ENCODE measurements around the gene TCF7L1. TPM values are rescaled to one million over a fixed set of nuclear protein-coding genes. Genes with fewer than 3 reads are reported as not detected.

The TCF7L1 gene
- total and polyA plus RNA-seq, 5 donors = 12.0 to 13.8 (median 12.9) TPM

DNA sequence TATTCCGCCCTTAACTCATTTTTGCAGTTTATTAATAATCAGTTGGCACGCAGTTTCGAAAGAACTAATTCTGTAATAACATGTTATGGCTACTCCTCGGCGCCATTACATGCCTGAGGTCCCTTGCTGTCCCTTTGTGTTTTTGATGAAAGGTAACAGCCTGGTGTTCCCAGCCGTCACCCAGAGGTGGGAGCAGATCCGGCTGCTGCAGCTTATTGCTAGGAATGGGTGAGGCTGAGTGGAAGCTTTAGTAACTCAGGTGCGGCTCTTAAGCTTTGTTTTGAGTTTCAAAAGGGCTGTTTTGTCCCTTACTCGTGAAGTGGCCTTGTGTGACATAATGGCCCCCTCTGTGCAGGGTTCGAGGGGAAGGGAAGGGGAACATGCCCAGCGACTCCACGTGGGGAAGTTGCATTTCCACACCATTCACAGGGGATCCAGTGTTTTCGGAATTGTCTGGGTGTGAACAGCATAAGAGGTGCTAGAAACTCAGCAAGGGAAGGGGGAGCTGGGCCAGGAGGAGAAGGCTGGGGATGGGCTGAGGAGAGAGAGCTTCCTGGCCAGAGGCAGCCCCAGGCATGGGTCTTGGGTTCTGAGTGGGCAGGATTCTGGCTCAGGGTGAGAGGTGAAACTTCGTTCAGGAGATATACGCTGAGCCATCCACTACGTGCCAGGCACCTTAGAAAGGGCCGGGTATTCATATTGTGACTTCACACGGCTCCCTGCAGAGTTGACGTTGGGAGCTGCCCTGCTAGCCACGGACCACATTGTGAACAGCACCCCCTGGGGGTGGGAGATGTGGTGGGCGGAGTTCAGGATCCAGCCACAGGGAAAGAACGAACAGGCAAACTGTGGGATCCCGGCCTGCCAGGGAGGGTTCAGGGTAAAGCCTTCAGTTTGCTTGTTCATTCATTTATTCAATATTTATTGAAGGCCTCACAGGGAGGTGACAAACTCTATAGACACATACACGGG is 110.2 kb downstream of the TCF7L1 start:
- DNase-seq = peak; percentile 70 to 86 (median 84)
- intact Hi-C loops (cut with DNase I) = loop anchor here in 1 of 4 donors (5.0 kb wide), 1 partner anchor 111 kb away; the partner anchor contains the start of gene TCF7L1
- H3K4me1 ChIP-seq (ENCODE audit: control insufficient read depth, insufficient read depth, low read length) = peaks cover 18% of the 10 kb centered on the region
- no peak overlapping the region for H3K4me3 ChIP-seq (ENCODE audit: low read length)
- 60% methylated on average over 24 of the region's 24 CpGs for WGBS
- peak; percentile 51 to 72 for ATAC-seq
- H3K27me3 ChIP-seq (ENCODE audit: control insufficient read depth, insufficient read depth) = no peaks in the 10 kb centered on the region
- H3K9me3 ChIP-seq (ENCODE audit: control insufficient read depth, low read length) = no peaks in the 10 kb centered on the region
- H3K27ac ChIP-seq (ENCODE audit: low read length) = no peak overlapping the region

DNA sequence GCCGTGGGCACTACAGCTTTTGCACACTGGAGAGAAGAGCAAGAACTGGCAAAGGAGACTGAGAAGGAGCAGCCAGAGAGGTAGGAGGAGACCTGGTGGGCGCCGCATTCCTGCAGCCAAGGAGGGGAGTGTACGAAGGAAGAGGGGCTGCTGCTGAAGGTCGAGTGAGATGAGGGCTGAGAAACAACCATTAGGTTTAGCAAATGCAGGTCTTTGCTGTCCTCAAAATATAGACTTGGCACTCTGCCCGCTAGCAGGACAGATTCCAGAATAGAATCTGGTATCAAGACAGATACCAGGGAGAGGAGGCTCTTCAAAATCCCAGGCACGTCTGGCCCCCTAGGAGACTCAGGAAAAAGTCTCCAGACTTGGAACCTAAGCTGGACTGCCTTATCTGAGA is 111.6 kb downstream of the TCF7L1 start:
- no peak overlapping the region for H3K27ac ChIP-seq (ENCODE audit: low read length)
- DNase-seq = no peak
- H3K9me3 ChIP-seq (ENCODE audit: control insufficient read depth, low read length) = no peaks in the 10 kb centered on the region
- 63% methylated on average over 7 of the region's 7 CpGs for WGBS
- no peak for ATAC-seq
- H3K4me1 ChIP-seq (ENCODE audit: control insufficient read depth, insufficient read depth, low read length) = peaks cover 28% of the 10 kb centered on the region
- no peak overlapping the region for H3K4me3 ChIP-seq (ENCODE audit: low read length)
- H3K27me3 ChIP-seq (ENCODE audit: control insufficient read depth, insufficient read depth) = no peaks in the 10 kb centered on the region
- intact Hi-C loops (cut with DNase I) = loop anchor here in 1 of 4 donors (5.0 kb wide), 1 partner anchor 113 kb away; the partner anchor contains the start of gene TCF7L1

DNA sequence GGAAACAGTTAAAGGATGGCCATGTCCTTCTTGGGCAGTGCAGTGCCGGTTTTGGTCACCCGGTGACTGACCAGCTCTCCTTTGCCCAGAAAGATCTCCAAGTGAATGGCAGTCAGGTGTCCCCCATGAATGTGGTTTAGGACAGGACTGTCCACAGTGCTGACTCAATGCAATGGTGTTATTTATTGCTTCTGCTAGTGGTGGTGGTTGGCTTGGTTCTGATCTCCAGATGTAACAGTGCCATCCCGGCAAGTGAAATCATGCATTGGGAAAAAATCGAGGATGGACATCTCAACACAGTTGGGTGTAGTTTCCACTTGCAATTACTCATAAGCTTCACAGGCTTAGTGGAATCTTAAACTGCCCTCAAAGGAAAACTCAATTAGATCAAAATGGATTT is 112.7 kb downstream of the TCF7L1 start:
- 69% methylated on average over 4 of the region's 4 CpGs for WGBS
- H3K4me1 ChIP-seq (ENCODE audit: control insufficient read depth, insufficient read depth, low read length) = peaks cover 34% of the 10 kb centered on the region
- H3K27me3 ChIP-seq (ENCODE audit: control insufficient read depth, insufficient read depth) = no peaks in the 10 kb centered on the region
- no peak overlapping the region for H3K4me3 ChIP-seq (ENCODE audit: low read length)
- DNase-seq (no peak), ATAC-seq (no peak)
- H3K27ac ChIP-seq (ENCODE audit: low read length) = no peak overlapping the region
- intact Hi-C loops (cut with DNase I) = no loop called here
- no peaks in the 10 kb centered on the region for H3K9me3 ChIP-seq (ENCODE audit: control insufficient read depth, low read length)

DNA sequence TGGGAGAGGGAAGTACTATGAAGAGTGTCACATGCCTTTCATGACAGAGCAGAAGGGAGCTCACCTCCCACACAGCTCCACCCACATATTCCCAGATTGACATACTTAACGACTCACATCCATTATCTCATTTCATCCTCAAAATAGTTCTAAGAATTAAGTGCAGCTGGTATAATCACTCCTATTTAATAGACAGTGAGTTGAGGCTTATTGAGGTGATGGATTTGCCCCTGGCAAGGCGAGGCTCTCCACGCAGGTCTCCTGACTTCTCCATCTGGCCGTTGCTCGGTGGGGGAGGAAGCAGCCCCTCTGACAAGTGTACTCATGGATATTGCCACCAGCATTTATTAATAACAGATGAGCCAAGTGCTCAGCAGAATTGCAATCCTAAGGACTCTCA is 113.2 kb downstream of the TCF7L1 start:
- H3K4me1 ChIP-seq (ENCODE audit: control insufficient read depth, insufficient read depth, low read length) = peaks cover 34% of the 10 kb centered on the region
- WGBS = 43% methylated on average over 5 of the region's 5 CpGs
- H3K27ac ChIP-seq (ENCODE audit: low read length) = peak overlapping the region; percentile 16
- intact Hi-C loops (cut with DNase I) = no loop called here
- no peaks in the 10 kb centered on the region for H3K9me3 ChIP-seq (ENCODE audit: control insufficient read depth, low read length)
- ATAC-seq (no peak), DNase-seq (no peak)
- no peak overlapping the region for H3K4me3 ChIP-seq (ENCODE audit: low read length)
- H3K27me3 ChIP-seq (ENCODE audit: control insufficient read depth, insufficient read depth) = no peaks in the 10 kb centered on the region

DNA sequence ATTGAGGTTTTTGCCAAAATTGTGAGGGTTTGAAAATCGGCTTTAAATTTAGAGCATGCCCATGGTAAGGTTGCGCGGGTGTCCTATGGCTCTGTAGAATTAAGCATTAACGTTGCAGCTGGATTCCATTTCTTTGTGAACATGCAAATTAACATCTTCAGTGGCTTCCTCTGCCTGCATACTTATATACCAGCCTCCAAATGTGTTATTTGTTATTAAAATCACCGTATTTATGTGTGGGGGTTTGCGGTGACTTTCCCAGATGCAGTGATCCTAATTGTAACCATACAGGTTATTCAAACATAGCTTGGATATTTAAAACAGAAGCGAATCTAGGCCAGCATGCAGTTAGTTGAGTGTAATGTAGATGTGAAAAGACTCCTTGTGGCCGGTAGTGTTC is 114.4 kb downstream of the TCF7L1 start:
- no peak for DNase-seq
- ATAC-seq = no peak
- Histone ChIP-seq H3K9me3 (ENCODE audit: control insufficient read depth, low read length) (no peaks in the 10 kb centered on the region), H3K4me3 (ENCODE audit: low read length) (no peak overlapping the region), H3K4me1 (ENCODE audit: control insufficient read depth, insufficient read depth, low read length) (peaks cover 38% of the 10 kb centered on the region), H3K27me3 (ENCODE audit: control insufficient read depth, insufficient read depth) (no peaks in the 10 kb centered on the region), H3K27ac (ENCODE audit: low read length) (no peak overlapping the region)
- 81% methylated on average over 8 of the region's 8 CpGs for WGBS
- intact Hi-C loops (cut with DNase I) = no loop called here

DNA sequence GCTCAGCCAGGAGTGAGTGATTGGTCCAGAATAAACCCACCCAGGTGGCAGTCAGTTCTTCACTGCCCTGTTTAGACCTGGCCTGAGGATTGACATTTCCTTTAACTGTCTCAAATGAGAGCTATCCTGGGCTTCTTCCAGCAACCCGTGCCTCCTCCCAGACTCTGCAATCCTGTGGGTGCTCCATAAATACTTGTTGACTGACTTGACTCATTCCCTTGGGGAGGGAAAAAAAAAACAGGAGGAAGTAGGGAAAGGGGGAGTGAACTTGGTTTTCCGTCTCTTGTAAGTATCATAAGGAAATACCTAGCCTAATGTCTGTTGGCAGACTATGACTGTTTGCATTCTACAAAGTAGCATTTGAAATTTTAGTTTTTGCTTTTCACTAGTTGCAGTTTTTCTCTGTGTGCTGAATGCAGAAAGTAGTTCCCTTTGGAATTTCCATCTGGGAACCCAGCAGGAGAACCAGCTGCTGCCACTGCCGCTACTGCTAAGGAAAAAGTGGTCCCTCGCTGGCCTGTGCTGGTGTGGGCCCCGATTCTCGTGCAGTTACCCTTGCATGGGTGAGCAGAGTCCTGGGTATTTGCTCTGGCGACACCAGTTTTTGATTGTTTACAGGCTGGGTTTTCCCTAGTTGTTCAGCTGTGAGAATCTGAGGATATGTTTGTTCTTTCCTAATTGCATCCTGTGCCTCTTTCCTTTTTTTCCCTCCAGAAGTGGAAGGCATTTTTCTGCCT is 115.7 kb downstream of the TCF7L1 start:
- 35% methylated on average over 7 of the region's 7 CpGs for WGBS
- H3K9me3 ChIP-seq (ENCODE audit: control insufficient read depth, low read length) = no peaks in the 10 kb centered on the region
- H3K27ac ChIP-seq (ENCODE audit: low read length) = peak overlapping the region; percentile 60
- H3K4me1 ChIP-seq (ENCODE audit: control insufficient read depth, insufficient read depth, low read length) = peaks cover 36% of the 10 kb centered on the region
- peak in 2 of 3 donors; percentile 42 to 49 for DNase-seq
- ATAC-seq = peak; percentile 66 to 73
- no peaks in the 10 kb centered on the region for H3K27me3 ChIP-seq (ENCODE audit: control insufficient read depth, insufficient read depth)
- intact Hi-C loops (cut with DNase I) = no loop called here
- no peak overlapping the region for H3K4me3 ChIP-seq (ENCODE audit: low read length)

DNA sequence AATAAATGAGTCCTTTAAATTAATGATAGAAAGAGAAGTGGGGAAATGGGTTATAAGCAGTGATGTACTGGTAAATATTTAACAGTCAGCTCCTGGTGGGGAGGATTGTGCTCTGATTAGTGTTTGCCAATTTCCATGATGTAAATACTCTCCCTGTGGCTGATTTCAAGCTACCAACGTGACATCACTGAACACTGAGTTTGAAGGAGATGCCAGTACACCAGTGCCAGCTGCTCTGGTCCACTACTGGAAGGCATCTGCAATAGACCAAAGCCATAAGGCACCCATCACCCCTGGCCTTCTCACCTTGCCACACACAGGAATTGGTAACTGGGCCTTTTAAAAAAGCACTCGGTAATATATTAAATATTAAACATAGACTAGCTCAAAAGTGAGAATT is 116.9 kb downstream of the TCF7L1 start:
- H3K4me1 ChIP-seq (ENCODE audit: control insufficient read depth, insufficient read depth, low read length) = peaks cover 35% of the 10 kb centered on the region
- intact Hi-C loops (cut with DNase I) = no loop called here
- DNase-seq (peak in 1 of 3 donors; percentile 47), ATAC-seq (peak; percentile 40 to 53)
- 48% methylated on average over 2 of the region's 2 CpGs for whole genome bisulfite sequencing
- H3K4me3 ChIP-seq (ENCODE audit: low read length) = no peak overlapping the region
- no peaks in the 10 kb centered on the region for H3K9me3 ChIP-seq (ENCODE audit: control insufficient read depth, low read length)
- no peak overlapping the region for H3K27ac ChIP-seq (ENCODE audit: low read length)
- H3K27me3 ChIP-seq (ENCODE audit: control insufficient read depth, insufficient read depth) = no peaks in the 10 kb centered on the region

DNA sequence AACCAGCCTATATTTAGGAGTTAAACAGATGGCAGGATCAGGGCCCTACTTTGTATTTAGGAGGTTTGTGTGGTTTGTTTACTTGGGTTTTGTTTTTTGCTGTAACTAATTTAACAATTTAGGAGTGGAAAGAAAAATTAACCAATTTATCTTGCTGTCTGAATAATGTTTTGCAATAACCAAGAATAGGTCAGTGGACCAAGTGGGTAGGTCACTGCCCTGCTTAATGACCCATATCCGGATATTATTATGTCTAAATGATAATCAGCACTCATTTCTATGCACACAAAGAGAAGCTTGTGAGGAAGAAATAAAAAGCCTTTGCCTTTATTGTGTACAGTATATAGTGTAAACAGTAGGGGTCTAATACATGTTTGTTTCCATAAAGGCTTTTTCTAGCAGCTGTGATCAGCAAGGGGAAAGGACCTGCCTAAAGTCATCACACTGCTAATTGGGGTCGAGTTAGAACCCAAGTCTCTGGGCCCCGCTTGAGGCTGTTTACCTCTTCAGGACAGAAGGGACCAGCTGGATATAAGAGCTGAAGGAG is 118.0 kb downstream of the TCF7L1 start:
- Histone ChIP-seq H3K4me3 (ENCODE audit: low read length) (no peak overlapping the region), H3K4me1 (ENCODE audit: control insufficient read depth, insufficient read depth, low read length) (peaks cover 39% of the 10 kb centered on the region), H3K9me3 (ENCODE audit: control insufficient read depth, low read length) (no peaks in the 10 kb centered on the region), H3K27me3 (ENCODE audit: control insufficient read depth, insufficient read depth) (no peaks in the 10 kb centered on the region), H3K27ac (ENCODE audit: low read length) (no peak overlapping the region)
- 62% methylated on average over 3 of the region's 3 CpGs for WGBS
- intact Hi-C loops (cut with DNase I) = no loop called here
- no peak for DNase-seq
- no peak for ATAC-seq

DNA sequence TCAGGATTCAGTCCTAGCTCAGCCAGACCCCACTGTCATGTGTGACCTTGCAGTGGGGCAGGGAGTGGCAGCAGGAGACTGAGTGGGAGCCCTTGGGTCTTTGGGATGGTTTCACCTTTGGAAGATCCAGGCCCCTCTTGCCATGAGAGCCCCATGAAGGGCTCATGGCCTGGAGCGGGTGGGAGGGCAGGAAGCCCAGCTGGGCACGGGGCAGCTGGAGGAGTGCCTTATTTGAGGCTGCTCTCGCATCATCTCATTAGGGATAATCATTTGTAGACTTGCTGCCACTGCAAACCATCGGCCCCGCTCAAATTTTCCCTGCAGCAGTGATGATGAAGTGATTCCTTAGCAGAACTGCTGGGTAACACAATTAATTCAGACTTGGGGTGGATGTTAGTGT is 120.7 kb downstream of the TCF7L1 start:
- no peak overlapping the region for H3K27ac ChIP-seq (ENCODE audit: low read length)
- no peak for DNase-seq
- WGBS = 54% methylated on average over 5 of the region's 5 CpGs

DNA sequence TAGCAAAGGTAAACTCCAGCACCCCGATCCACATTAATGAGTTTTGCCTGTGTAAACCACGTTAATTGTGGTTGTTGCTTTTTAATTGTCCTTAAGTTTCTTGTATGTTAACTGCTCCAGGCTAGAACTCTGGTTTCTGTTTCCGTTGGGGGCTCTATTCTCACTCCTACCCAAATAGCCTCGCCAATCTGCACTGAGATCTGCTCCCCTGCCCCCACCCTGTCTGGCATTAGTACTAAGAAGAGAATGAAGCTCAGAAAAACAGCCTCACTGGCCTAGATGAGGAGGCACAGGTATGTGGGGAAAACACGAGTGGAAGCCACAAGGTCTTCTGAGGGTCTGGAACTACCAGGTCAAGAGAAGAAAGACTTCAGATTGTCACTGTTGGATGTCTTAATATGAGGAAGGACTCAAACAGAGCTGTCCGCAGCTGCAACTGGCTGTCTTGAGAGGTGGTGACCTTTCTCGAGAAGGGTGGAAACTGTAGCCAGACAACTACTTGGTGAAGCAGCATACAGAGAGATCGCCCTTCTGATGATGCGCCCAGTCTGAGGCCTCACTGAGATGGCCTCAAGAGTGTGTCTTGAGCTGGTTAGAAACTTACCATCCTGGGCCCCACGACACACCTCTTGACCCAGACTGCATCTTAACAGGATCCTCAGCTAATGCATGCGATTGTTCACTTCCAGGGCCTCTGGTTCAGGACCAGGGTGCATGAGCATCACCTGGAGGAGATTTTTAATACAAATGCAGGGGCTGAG is 121.5 kb downstream of the TCF7L1 start:
- intact Hi-C loops (cut with DNase I) = loop anchor here in 1 of 4 donors (5.0 kb wide), 1 partner anchor 122 kb away; the partner anchor contains the start of gene TCF7L1
- Histone ChIP-seq H3K4me3 (ENCODE audit: low read length) (no peak overlapping the region), H3K27ac (ENCODE audit: low read length) (peak overlapping the region; percentile 13), H3K4me1 (ENCODE audit: control insufficient read depth, insufficient read depth, low read length) (peaks cover 43% of the 10 kb centered on the region), H3K27me3 (ENCODE audit: control insufficient read depth, insufficient read depth) (no peaks in the 10 kb centered on the region), H3K9me3 (ENCODE audit: control insufficient read depth, low read length) (no peaks in the 10 kb centered on the region)
- ATAC-seq = no peak
- 59% methylated on average over 11 of the region's 11 CpGs for WGBS
- DNase-seq = no peak

More for the DNA sequence above, 120.7 kb downstream of the TCF7L1 start:
- peaks cover 45% of the 10 kb centered on the region for H3K4me1 ChIP-seq (ENCODE audit: control insufficient read depth, insufficient read depth, low read length)
- no peak for ATAC-seq
- no peak overlapping the region for H3K4me3 ChIP-seq (ENCODE audit: low read length)
- intact Hi-C loops (cut with DNase I) = no loop called here
- no peaks in the 10 kb centered on the region for H3K27me3 ChIP-seq (ENCODE audit: control insufficient read depth, insufficient read depth)
- no peaks in the 10 kb centered on the region for H3K9me3 ChIP-seq (ENCODE audit: control insufficient read depth, low read length)

All from right cardiac atrium (tissue), 5 donors.